Activated CD4-positive, alpha-beta T cell treated with anti-CD3 and anti-CD28 coated beads for 4 hours (primary cell): Measurements from ENCODE around the gene GNL3.
"Not testable (repeated sequence)": the region's sequence is repeated elsewhere in the genome, so short reads cannot be mapped to it uniquely, and the experiment has no call there.

ENCODE experiments used
- DNase-seq, 2 donors: peaks; one replicate each; pipeline ENCODE4 v3.0.0-alpha.2; 2020

The GNL3 gene

DNA sequence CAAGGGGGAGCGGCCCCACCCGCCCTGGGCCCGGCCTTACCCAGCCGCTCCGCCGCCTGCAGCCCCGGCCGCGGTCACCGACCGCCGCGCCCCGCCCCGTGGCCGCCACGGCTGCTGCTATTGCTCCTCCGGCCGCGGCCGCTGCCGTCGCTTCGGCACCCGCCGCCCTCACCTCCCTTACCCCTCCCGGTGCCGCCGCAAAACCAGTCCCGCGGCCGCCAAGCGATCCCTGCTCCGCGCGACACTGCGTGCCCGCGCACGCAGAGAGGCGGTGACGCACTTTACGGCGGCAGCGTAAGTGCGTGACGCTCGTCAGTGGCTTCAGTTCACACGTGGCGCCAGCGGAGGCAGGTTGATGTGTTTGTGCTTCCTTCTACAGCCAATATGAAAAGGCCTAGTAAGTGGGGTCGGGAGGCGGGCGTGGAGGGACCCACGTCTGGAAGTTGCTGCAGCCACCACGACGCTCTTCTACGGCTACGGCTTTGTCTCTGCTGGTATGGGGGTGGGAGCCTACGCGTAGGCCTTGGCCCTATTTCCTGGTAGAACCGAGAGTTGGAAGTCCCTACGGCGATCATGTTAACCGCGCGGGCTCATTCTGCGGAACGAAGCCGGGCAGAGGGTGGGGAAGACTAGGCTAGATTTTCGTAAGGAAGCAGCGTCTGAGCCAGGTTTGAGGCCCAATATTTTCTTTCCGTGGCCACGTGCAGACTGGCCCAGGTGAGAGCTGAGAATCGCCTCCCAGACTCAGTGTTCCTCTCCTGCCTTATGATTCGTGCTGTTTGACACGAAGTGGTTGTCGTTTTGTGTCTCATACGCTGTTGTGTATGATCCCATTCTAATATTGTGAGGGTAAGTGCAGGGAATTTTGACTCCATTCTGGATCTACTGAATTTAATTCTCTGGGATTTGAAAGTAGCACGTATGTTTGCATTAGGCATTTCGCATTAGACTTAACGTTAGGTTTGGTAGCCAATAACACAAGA, at the start of gene GNL3, which contains the start of gene PBRM1:
GNL3 (plus strand) TSS at position 324 of the 983 bp plus-strand sequence; CDS start at position 385, 61 bp downstream.
PBRM1 (minus strand) TSS at position 205 of the 983 bp plus-strand sequence.
- DNase-seq, result peak; percentile 89 to 91

DNA sequence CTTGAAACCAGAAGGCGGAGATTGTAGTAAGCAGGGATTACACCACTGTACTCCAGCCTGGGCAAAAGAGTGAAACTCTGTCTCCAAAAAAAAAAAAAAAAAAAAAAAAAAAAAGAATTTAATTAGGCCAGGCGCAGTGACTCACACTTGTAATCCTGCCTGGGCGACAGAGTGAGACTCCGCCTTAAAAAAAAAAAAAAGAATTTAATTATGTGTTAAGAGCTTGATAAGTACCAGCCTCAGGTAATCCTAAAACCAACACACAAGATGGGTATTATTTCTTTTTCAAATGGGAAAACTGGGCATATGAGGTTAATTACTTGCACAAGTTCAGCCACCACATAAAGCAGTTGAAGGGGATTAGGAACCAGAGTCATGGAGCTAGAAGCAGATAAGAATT, 49.2 kb upstream of the GNL3 start:
- no peak for DNase-seq

DNA sequence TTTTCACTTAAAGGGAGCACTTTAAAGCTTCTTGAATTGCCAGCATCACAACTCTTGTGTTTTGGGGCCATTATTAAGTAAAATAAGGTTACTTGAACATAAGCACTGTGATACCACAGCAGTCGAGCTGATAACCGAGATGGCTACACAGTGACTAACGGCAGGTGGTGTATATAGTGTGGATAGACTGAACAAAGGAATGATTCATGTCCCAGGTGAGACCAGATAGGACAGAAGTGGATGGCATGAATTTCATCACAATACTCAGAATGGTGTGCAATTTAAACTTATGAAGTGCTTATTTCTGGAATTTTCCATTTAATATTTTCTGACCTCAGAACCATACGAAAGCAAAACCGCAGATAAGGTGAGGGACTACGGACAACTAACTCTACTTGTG, 40.3 kb upstream of the GNL3 start:
- DNase-seq, result no peak

GRCh38 chr3:52649461-52650210, 36.2 kb upstream of the GNL3 start:
- no peak for DNase-seq

- no peak for DNase-seq
Observed at GRCh38 chr3:52650439-52650838, 35.4 kb upstream of the GNL3 start.

GRCh38 chr3:52651592-52651991, 34.2 kb upstream of the GNL3 start:
- DNase-seq, result no peak

DNA sequence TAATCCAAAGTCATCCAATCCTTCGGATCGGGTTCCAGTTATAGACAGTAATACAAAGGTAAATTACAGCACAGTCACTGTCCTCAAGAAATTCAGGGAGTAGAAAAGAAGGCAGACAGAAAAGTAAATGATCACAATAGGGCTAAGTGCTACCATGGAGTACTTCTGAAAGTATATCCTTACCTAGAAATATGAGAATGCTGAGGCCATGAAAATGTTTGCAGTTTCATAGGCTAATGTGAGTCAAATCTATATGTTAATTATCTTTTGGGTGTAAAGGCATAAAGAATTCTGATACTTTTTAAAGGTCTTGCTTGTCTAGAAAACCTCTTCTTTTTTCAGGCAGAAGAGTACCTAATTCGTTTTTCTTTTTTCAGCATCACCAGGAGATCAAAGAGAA, 29.9 kb upstream of the GNL3 start:
- no peak for DNase-seq

DNA sequence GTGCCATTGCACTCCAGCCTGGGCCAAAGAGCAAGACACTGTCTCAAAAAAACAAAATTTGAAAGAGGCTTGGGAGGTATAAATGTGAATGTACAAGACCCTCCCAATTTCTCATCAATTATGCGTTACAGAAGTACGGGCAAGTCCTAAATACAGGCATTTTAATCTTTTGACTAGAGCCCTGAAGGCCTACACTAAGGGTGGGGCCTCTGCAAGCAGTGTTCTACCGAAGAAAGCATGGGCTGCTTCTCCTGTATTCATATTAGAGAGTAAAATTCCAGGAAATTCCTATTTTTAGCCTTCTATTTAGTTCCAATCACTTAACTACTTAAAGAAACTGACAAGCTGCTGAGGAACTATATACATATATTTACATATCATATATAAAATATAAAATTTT, 25.8 kb upstream of the GNL3 start:
- DNase-seq, result no peak

DNA sequence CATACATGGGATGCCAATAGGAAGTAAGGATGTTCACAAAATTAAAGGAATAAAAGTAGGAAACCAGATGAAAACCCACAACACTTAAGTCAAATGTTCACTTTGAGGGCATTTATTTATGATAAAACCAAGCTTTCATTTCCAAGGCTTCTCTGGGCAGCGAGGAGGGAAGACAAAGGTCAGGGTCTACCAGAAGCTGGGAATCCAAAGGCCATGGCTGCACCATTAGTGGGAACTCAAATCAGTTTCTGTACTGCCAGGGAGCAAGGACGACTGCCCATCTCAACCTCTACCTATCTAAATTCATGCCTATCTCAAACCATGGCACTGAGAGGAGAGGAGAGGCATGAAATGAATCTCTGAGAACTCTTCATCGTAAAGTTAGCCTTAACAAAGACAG, 22.7 kb upstream of the GNL3 start:
- DNase-seq, result no peak

DNA sequence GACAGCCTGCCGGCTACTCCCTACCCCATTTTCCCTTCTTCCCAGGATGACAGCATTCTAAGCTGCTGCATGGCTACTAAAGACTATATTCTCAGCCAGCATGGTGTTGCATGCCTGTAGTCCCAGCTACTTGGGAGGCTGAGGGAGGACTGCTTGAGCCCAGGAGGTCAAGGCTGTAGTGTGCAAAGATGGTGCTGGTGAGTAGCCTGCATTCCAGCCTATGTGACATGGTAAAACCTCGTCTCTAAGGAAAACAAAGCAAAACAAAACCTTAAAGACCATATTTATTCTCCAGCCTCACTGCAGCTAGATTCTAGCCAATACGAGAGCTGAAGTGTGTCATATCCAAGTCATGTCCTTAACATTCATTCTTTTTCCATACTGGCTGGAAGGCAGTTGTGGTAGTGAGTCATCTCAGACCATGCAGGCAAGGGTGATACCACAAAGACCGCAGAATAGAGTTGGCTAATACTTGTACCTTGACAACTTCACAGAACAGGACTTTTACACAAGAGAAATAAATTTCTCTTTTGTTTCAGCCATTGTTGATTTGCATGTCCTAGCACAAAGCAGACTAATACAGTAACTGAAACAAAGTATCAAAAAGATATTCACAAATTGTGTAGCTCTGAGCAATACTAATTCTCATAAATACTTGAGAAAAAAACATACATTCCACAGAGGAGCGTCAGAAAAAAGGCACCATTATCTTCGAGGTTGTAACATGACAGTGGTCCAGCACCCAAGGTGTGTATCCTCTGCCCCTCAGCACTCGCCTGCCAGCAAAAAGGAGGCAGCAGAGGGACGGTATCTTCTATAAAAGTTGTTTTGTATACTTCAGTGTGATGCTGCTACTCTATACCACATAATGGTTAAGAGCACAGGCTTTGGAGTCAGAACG, 15.0 kb upstream of the GNL3 start:
- peak; percentile 14 to 31 for DNase-seq

GRCh38 chr3:52671676-52672075, 14.2 kb upstream of the GNL3 start:
- DNase-seq, result no peak

DNA sequence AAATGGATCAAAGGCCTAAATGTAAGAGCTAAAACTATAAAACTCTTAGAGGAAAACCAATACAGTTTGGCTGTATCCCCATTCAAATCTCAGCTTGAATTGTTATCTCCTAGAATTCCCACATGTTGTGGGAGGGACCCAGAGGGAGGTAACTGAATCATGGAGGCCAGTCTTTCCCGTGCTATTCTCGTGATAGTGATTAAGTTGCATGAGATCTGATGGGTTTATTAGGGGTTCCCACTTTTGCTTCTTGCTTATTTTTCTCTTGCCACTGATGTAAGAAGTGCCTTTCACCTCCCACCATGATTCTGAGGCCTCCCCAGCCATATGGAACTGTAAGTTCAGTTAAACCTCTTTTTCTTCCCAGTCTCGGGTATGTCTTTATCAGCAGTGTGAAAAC, 9.6 kb upstream of the GNL3 start:
- DNase-seq, result not testable (repeated sequence)

- no peak for DNase-seq
Observed at GRCh38 chr3:52678265-52679198, 7.3 kb upstream of the GNL3 start.

GRCh38 chr3:52679199-52679538, 6.7 kb upstream of the GNL3 start:
- no peak for DNase-seq

- DNase-seq, result no peak
Observed at GRCh38 chr3:52679811-52680210, 6.0 kb upstream of the GNL3 start.

DNA sequence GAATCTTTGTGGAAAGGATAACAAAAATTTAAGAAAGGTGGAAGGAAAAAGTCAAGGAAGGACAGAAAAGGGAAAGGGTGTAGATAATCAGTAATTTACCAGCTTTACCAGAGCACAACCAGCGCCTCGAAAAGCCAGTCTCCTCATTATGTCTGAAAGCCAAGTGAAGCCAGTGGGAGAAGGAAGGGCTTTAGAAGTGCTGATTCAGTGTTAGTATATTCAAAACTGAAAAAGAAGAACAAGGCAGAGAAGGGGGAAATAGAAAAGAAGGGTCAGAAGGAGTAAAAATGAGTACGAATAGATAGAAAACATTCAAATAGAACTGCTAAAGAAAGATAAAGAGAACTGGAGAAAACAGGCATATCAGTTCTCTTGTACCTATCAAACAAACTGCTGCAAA, 4.2 kb upstream of the GNL3 start:
- no peak for DNase-seq

- DNase-seq, result no peak
Observed at GRCh38 chr3:52682016-52682415, 3.8 kb upstream of the GNL3 start.

- DNase-seq, result no peak
Observed at GRCh38 chr3:52683611-52684010, 2.2 kb upstream of the GNL3 start.

- no peak for DNase-seq
Observed at GRCh38 chr3:52684184-52684583, 1.6 kb upstream of the GNL3 start.

DNA sequence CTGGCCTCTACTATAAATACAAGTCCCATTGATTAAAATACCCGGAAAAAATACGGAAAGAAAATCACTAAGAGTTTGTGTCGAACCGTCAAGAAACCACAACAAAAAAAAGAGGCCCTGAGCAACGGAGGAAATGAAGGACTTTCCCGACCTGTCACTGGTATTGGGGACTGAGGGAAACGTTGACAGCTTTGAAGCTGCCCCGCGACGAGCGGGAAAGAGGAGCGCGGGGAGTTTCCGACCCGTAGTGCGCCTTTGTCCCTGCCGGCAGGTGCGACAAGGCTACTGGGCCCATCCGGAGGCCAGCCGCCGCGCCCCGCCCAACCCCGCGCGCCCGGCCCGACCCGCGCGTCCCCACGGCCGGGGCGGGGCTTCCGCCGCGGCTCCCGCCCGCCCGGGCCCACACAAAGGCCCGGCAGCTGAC, 535 bp upstream of the GNL3 start:
- DNase-seq, result peak; percentile 58 to 72

DNA sequence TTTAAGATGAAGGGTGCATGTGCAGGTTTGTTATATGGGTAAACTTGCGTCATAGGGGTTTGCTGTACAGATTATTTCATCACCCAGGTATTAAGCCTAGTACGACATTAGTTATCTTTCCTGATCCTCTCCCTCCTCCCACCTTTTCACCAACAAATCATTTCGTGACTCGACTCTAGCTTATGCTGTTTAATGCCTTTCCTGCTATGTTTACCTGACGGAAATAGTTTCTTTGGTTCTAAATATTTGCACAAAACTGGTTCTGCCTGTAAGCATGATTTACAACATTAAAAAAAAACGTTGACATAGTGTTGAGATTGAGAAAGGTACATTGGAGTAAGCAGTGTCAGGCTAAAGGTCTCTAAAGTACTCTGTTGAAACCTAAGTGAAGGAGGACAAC, 2.4 kb downstream of the GNL3 start:
- no peak for DNase-seq

DNA sequence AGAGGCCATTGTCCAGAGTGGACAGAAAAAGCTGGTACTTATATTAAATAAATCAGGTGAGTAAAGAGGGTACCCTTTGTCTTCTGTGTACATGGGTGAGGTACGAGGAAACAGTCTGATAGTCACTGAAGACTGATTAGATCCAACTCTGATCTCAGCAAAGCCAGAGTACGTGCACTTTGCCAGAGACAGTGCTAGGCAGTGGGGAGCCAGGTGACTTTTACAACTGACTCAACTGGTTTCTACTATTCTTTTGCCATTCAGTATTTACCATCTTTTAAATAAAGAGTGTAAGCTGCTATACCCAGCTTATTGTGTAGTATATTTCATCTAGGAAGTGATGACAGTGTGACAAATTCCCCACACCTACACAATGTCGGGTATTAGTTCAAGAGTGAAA, 3.3 kb downstream of the GNL3 start:
- DNase-seq, result no peak
